ENCODE data around the gene CNTNAP5. TPM values are rescaled to one million over a fixed set of nuclear protein-coding genes. Genes with fewer than 3 reads are reported as not detected.

Gene CNTNAP5
- polyA plus RNA-seq, 1 experiment, result not detected

GRCh38 chr2:124692707-124693106, 667.6 kb downstream of the CNTNAP5 start:
- DNase-seq (ENCODE audit: low read depth), result no peak
- TF ChIP-seq CTCF (IDR thresholded peaks at IDR 0.05; ENCODE audit: insufficient read depth, low read depth, low read length), result no peak
- CTCF ChIA-PET, result interaction anchor here (1.0 kb wide), 1 partner anchor 73 kb away, joined by 3 read pairs; no protein-coding TSS in a partner anchor
- Histone ChIP-seq H3K36me3 (ENCODE audit: control insufficient read depth, insufficient read depth, low read length) (no peaks in the 10 kb centered on the region), H3K27me3 (ENCODE audit: control insufficient read depth, insufficient read depth, low read length) (no peaks in the 10 kb centered on the region), H3K4me3 (ENCODE audit: low read depth, low read length) (no peak overlapping the region)
- POLR2A ChIA-PET, result no interaction called here

GRCh38 chr2:124693156-124693555, 668.1 kb downstream of the CNTNAP5 start:
- Histone ChIP-seq H3K36me3 (ENCODE audit: control insufficient read depth, insufficient read depth, low read length) (no peaks in the 10 kb centered on the region), H3K27me3 (ENCODE audit: control insufficient read depth, insufficient read depth, low read length) (no peaks in the 10 kb centered on the region), H3K4me3 (ENCODE audit: low read depth, low read length) (no peak overlapping the region)
- no peak for TF ChIP-seq CTCF (IDR thresholded peaks at IDR 0.05; ENCODE audit: insufficient read depth, low read depth, low read length)
- CTCF ChIA-PET, result interaction anchor here (1.0 kb wide), 1 partner anchor 73 kb away, joined by 3 read pairs; no protein-coding TSS in a partner anchor
- POLR2A ChIA-PET, result no interaction called here
- DNase-seq (ENCODE audit: low read depth), result no peak

DNA sequence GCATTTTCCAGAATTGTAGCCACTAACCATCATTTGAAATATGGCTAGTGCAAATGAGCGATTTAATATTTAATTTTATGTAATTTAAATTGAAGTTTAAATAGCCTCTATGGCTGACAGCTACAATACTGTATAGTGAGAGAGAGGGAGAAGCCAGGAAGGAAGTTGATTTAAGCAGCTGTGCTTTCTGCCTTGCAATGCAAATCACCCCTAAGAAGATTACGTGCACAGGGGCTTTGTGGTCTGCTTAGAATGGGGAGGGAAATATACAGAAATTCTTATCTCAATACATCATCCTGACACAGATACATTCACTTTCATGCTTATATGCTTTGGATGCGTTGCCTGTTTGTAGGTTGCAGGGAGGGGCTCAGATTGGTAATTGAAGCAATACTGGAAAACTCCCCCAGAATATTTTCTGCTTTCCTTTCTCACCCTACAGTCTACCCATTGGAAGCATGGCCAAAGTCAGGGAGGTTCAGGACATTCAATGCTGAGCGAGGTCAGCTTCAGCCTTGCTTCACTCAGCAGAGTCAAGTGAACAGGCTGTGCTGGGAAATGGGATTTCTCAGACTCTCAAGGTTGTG, 674.0 kb downstream of the CNTNAP5 start:
- DNase-seq (ENCODE audit: low read depth), result no peak
- ChIA-PET POLR2A (no interaction called here), CTCF (no interaction called here)
- TF ChIP-seq CTCF (IDR thresholded peaks at IDR 0.05; ENCODE audit: insufficient read depth, low read depth, low read length), result no peak
- Histone ChIP-seq H3K36me3 (ENCODE audit: control insufficient read depth, insufficient read depth, low read length) (no peaks in the 10 kb centered on the region), H3K4me3 (ENCODE audit: low read depth, low read length) (no peak overlapping the region), H3K27me3 (ENCODE audit: control insufficient read depth, insufficient read depth, low read length) (no peaks in the 10 kb centered on the region)

- CTCF ChIA-PET, result no interaction called here
- no peak for DNase-seq (ENCODE audit: low read depth)
- Histone ChIP-seq H3K36me3 (ENCODE audit: control insufficient read depth, insufficient read depth, low read length) (no peaks in the 10 kb centered on the region), H3K27me3 (ENCODE audit: control insufficient read depth, insufficient read depth, low read length) (no peaks in the 10 kb centered on the region), H3K4me3 (ENCODE audit: low read depth, low read length) (no peak overlapping the region)
- TF ChIP-seq CTCF (IDR thresholded peaks at IDR 0.05; ENCODE audit: insufficient read depth, low read depth, low read length), result no peak
- POLR2A ChIA-PET, result no interaction called here
Measured at GRCh38 chr2:124702777-124703176, 677.7 kb downstream of the CNTNAP5 start.

DNA sequence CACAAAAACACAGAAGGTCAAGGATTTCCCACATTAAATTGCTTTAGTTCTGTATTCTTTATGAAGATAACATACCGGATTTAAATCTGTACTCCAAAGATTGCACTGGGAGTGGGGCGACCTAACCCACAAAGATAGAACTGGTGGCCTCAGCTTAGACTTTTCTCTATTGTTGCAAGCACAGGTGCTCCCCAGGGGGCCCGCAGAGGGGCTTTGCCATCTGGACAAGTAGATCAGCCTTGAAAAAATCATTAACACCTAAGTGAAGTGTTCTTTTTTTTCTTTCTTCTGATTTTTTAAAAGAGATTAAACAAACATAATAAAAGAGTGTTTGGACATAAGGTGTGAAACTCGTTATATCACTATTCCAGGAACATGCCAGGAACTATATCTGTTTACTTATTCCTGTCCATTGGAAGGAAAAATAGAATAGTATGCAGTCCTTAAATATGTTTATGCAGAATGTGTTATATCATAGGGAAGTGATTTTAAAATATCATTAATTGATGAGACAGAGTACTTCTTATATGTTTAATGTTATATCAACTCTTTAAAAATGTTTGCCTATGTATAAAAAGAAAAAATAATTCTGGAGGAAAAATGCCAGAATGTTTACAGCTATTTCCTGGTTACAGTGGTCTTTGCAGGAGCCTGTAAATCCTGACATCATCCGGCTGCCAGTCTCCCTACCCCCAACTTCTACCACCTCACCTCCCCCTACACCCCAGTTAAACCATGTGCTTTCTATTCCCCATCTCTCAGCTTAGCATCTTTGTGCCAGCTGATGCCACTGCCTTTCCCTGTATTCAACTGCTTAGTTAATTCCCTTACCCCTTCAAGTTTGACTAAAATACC, 679.2 kb downstream of the CNTNAP5 start:
- TF ChIP-seq CTCF (IDR thresholded peaks at IDR 0.05; ENCODE audit: insufficient read depth, low read depth, low read length), result no peak

More for the DNA sequence above, 679.2 kb downstream of the CNTNAP5 start:
- Histone ChIP-seq H3K4me3 (ENCODE audit: low read depth, low read length) (no peak overlapping the region), H3K27me3 (ENCODE audit: control insufficient read depth, insufficient read depth, low read length) (no peaks in the 10 kb centered on the region), H3K36me3 (ENCODE audit: control insufficient read depth, insufficient read depth, low read length) (no peaks in the 10 kb centered on the region)
- ChIA-PET CTCF (no interaction called here), POLR2A (no interaction called here)
- no peak for DNase-seq (ENCODE audit: low read depth)

Measured in BJ (cell line).